CD14-positive monocyte (primary cell): ENCODE measurements around the gene CDCA7L. TPM values are rescaled to one million over a fixed set of nuclear protein-coding genes. Genes with fewer than 3 reads are reported as not detected.

Experiments
- DNase-seq, 3 donors: peaks; one replicate each; pipeline ENCODE4 v3.0.0-alpha.2; 2011 to 2022
- H2AFZ ChIP-seq: 2 replicates; pipeline ENCODE4 v1.6.0; 2012; ENCODE audit warnings: mild to moderate bottlenecking, low read depth, low read length, inconsistent platforms; ENCODE audit not compliant: insufficient read depth, poor library complexity, severe bottlenecking
- H3K27ac ChIP-seq, 2 donors: 1 replicate in 1 of 2; 2 replicates in 1 of 2; pipeline ENCODE4 v1.5.1; 2012 to 2013; ENCODE audit warnings: low read length in 2 of 2, control low read depth in 1 of 2, inconsistent platforms in 1 of 2, low read depth in 1 of 2, mild to moderate bottlenecking in 1 of 2
- H3K27me3 ChIP-seq, 2 donors: one replicate each; pipeline versions ENCODE4 v1.6.0 to v1.6.1; 2011 to 2013; ENCODE audit warnings: low read length in 2 of 2; ENCODE audit not compliant: control insufficient read depth in 2 of 2, insufficient read depth in 2 of 2
- H3K36me3 ChIP-seq, 2 donors: replicated peaks in 1 of 2; 1 replicate in 1 of 2; 2 replicates in 1 of 2; pipeline versions ENCODE4 v1.5.1 to v1.6.1; 2012 to 2013; ENCODE audit warnings: low read length in 2 of 2, control low read depth in 1 of 2, inconsistent platforms in 1 of 2, mild to moderate bottlenecking in 1 of 2; ENCODE audit not compliant: insufficient read depth in 2 of 2, control insufficient read depth in 1 of 2
- H3K4me1 ChIP-seq, 2 donors: 1 replicate in 1 of 2; 2 replicates in 1 of 2; pipeline versions ENCODE4 v1.5.1 to v1.6.1; 2012 to 2013; ENCODE audit warnings: low read length in 2 of 2, control low read depth in 1 of 2, inconsistent platforms in 1 of 2, mild to moderate bottlenecking in 1 of 2, moderate library complexity in 1 of 2; ENCODE audit not compliant: insufficient read depth in 2 of 2, control insufficient read depth in 1 of 2
- H3K4me2 ChIP-seq: replicated peaks from 2 replicates; pipeline ENCODE3; 2012; ENCODE audit warnings: low read length, moderate library complexity, mild to moderate bottlenecking; ENCODE audit not compliant: poor library complexity, severe bottlenecking; ENCODE audit errors: extremely low read depth
- H3K4me3 ChIP-seq, 3 experiments: fragments of 200-600 bp in 1 of 3; sonication (generic) in 1 of 3; replicated peaks in 1 of 3; 1 replicate in 2 of 3; 2 replicates in 1 of 3; pipeline ENCODE4 v1.5.1; 2011 to 2013; ENCODE audit warnings: low read length in 3 of 3, mild to moderate bottlenecking in 3 of 3, control low read depth in 2 of 3, low read depth in 2 of 3, inconsistent platforms in 1 of 3, moderate library complexity in 1 of 3
- H3K79me2 ChIP-seq: 2 replicates; pipeline ENCODE4 v1.6.0; 2012; ENCODE audit warnings: mild to moderate bottlenecking, control low read depth, inconsistent platforms, low read length, moderate library complexity; ENCODE audit not compliant: insufficient read depth
- H3K9ac ChIP-seq: 2 replicates; pipeline ENCODE4 v1.6.0; 2017; ENCODE audit warnings: low read length, mild to moderate bottlenecking; ENCODE audit not compliant: insufficient read depth, poor library complexity, severe bottlenecking
- H3K9me3 ChIP-seq, 2 donors: replicated peaks in 1 of 2; 1 replicate in 1 of 2; 2 replicates in 1 of 2; pipeline versions ENCODE4 v1.5.1 to v1.6.1; 2012 to 2013; ENCODE audit warnings: low read length in 2 of 2, control low read depth in 1 of 2; ENCODE audit not compliant: control insufficient read depth in 1 of 2, insufficient read depth in 1 of 2
- H4K20me1 ChIP-seq: 2 replicates; pipeline ENCODE4 v1.6.0; 2012; ENCODE audit warnings: mild to moderate bottlenecking, low read length, control low read depth, moderate library complexity; ENCODE audit not compliant: insufficient read depth
- H3K27ac Mint-ChIP-seq, 7 donors: one replicate each; pipeline ENCODE4 v1.8.0; 2020; ENCODE audit warnings: mild to moderate bottlenecking in 7 of 7, mixed read lengths in 7 of 7, moderate library complexity in 6 of 7, inconsistent platforms in 2 of 7
- H3K27me3 Mint-ChIP-seq, 3 donors: one replicate each; pipeline ENCODE4 v1.8.0; 2021 to 2022; ENCODE audit warnings: low read depth in 3 of 3, mild to moderate bottlenecking in 3 of 3, mixed read lengths in 3 of 3, moderate library complexity in 3 of 3, inconsistent platforms in 1 of 3
- H3K36me3 Mint-ChIP-seq, 2 donors: one replicate each; pipeline ENCODE4 v1.8.0; 2020; ENCODE audit warnings: mixed read lengths in 2 of 2, inconsistent platforms in 1 of 2, mild to moderate bottlenecking in 1 of 2
- H3K4me1 Mint-ChIP-seq: one replicate; pipeline ENCODE4 v1.8.0; 2020; ENCODE audit warnings: mild to moderate bottlenecking, mixed read lengths
- H3K4me3 Mint-ChIP-seq, 2 donors: one replicate each; pipeline ENCODE4 v1.8.0; 2020; ENCODE audit warnings: mild to moderate bottlenecking in 2 of 2, mixed read lengths in 2 of 2, moderate library complexity in 1 of 2
- H3K9me3 Mint-ChIP-seq, 7 donors: one replicate each; pipeline ENCODE4 v1.8.0; 2020 to 2022; ENCODE audit warnings: mixed read lengths in 7 of 7, mild to moderate bottlenecking in 6 of 7, moderate library complexity in 6 of 7, inconsistent platforms in 2 of 7
- WGBS: methylation state at CpG from one replicate; pipeline ENCODE4 v1.1.5; 2013; ENCODE audit warnings: missing lambda C conversion rate; ENCODE audit not compliant: insufficient coverage; 5-methylcytosine and 5-hydroxymethylcytosine counted together
- intact Hi-C, 2 donors: fragments of 100-400 bp; cut with micrococcal nuclease; formaldehyde crosslinking; loops; one replicate each; pipeline versions ENCODE4 v1.15.0 to v1.15.1; 2023
- polyA plus RNA-seq, 3 donors: library from polyadenylated mRNA; depleted of rRNA in 1 of 3; unstranded in 2 of 3; stranded (reverse) in 1 of 3; fragments of 300-500 nt in 2 of 3; fragments of >200 nt in 1 of 3; fragmentation: Illumina TruSeq in 2 of 3; gene quantifications; 1 replicate in 2 of 3; 2 replicates in 1 of 3; pipeline ENCODE4 v1.2.3, GENCODE V29; 2012 to 2021
- TF ChIP-seq, protein P1 (sequence below): fragments of 200-600 bp; IDR thresholded peaks from one replicate; pipeline ENCODE4 v1.8.0; 2022; ENCODE audit warnings: antibody characterized with exemption, mild to moderate bottlenecking

Gene CDCA7L
- polyA plus RNA-seq, 3 donors = 2.5 to 4.3 (median 3.1) TPM

DNA sequence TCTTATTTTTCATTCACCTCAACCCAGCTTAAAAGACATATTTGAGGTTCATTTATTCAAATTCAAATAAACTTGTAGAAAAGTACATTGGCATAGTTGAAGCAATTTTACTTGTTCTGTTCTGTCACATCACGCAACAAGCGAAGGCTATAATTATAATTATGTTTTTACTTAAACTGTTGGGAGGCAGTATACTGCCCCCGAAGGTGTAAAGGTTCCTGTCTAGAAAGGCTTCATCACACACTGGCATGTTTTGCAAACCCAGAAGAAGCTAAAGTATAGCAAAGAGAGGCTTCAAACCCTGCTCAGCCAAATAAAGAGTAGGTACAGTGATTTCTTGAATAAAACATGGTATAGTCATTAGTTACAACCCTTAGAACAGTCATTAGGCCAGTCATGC, 62.6 kb downstream of the CDCA7L start:
- Histone ChIP-seq H3K4me3 (no peak overlapping the region), H4K20me1 (no peaks in the 10 kb centered on the region), H3K36me3 (no peaks in the 10 kb centered on the region), H2AFZ (no peak overlapping the region), H3K4me1 (no peaks in the 10 kb centered on the region), H3K9ac (no peak overlapping the region), H3K79me2 (no peaks in the 10 kb centered on the region), H3K27ac (no peak overlapping the region), H3K4me2 (no peak overlapping the region), H3K9me3 (no peaks in the 10 kb centered on the region), H3K27me3 (no peaks in the 10 kb centered on the region)
- WGBS = no CpG with 5 or more reads among the region's 3 CpGs
- no peaks in the 10 kb centered on the region for H3K4me1 Mint-ChIP-seq
- peaks cover 0 to 6% (median 0%) of the 10 kb centered on the region in 7 donors for H3K9me3 Mint-ChIP-seq
- peaks cover 0 to 4% (median 0%) of the 10 kb centered on the region in 3 donors for H3K27me3 Mint-ChIP-seq
- no peak overlapping the region for H3K27ac Mint-ChIP-seq
- intact Hi-C loops = no loop called here
- no peak overlapping the region for H3K4me3 Mint-ChIP-seq
- TF ChIP-seq, protein P1, sequence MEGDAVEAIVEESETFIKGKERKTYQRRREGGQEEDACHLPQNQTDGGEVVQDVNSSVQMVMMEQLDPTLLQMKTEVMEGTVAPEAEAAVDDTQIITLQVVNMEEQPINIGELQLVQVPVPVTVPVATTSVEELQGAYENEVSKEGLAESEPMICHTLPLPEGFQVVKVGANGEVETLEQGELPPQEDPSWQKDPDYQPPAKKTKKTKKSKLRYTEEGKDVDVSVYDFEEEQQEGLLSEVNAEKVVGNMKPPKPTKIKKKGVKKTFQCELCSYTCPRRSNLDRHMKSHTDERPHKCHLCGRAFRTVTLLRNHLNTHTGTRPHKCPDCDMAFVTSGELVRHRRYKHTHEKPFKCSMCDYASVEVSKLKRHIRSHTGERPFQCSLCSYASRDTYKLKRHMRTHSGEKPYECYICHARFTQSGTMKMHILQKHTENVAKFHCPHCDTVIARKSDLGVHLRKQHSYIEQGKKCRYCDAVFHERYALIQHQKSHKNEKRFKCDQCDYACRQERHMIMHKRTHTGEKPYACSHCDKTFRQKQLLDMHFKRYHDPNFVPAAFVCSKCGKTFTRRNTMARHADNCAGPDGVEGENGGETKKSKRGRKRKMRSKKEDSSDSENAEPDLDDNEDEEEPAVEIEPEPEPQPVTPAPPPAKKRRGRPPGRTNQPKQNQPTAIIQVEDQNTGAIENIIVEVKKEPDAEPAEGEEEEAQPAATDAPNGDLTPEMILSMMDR = no peak
- no peak for DNase-seq
- H3K36me3 Mint-ChIP-seq = no peaks in the 10 kb centered on the region

DNA sequence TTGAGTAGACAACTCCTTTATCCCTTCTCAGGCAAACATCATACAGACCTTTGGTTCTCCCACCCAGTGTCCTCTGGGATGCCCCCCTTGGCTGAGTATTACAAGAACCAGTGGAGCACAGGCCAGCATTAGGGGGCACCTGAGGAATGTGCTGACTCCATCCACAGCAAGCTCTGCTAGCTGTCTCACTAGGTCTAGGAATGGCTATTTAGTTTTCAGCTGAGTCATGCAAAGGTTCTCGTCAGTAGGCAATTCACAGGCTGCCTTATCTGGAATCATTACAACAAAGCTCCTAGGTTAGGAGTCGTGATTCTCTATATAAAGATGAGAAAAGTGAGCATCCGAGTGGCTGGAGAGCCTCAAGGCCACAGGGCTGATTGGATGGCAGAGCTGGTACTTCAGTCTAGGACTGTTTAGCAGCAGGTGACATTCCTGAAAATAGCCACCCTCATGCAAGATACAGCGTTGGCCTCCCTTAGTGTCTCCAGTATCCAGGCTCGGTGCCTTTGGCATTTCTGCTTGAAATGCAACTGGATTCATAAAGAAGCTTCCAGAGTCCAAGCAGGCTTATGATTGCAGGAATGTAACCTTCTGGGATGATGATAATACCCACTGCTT, 75.8 kb downstream of the CDCA7L start:
- Mint-ChIP-seq H3K9me3 (peaks cover 0 to 1% (median 0%) of the 10 kb centered on the region in 7 donors), H3K27ac (peak overlapping the region in 1 of 7 donors; percentile 31), H3K4me3 (no peak overlapping the region), H3K27me3 (no peaks in the 10 kb centered on the region), H3K4me1 (peaks cover 6% of the 10 kb centered on the region), H3K36me3 (no peaks in the 10 kb centered on the region)
- intact Hi-C loops = no loop called here
- Histone ChIP-seq H2AFZ (no peak overlapping the region), H3K4me2 (no peak overlapping the region), H3K4me1 (no peaks in the 10 kb centered on the region), H3K9ac (no peak overlapping the region), H3K36me3 (no peaks in the 10 kb centered on the region), H3K4me3 (no peak overlapping the region), H3K9me3 (no peaks in the 10 kb centered on the region), H4K20me1 (no peaks in the 10 kb centered on the region), H3K79me2 (no peaks in the 10 kb centered on the region), H3K27me3 (no peaks in the 10 kb centered on the region), H3K27ac (no peak overlapping the region)
- WGBS = 50% methylated on average over 2 of the region's 5 CpGs
- no peak for DNase-seq
- TF ChIP-seq, protein P1 = no peak
